ENCODE data around the gene ZBTB12.

ZBTB12 gene

DNA sequence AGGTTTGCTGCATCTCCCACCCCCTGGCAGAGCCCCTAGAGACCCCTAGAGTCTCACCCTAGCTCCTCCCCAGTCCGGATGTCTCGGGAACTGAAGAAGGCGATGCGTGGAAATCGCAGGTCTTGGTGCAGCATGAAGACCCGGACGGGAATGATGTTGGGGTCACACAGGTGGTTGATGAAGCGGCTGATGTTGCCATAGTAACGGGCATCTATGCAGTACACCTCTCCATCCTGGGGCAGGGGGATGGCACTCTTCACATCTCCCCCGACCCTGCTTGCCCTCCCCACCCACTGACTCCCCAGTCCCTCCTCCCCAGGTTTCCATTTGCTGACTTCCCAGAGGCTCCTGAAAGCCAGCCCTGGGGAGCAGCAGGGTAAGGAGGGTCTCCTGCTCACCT is 21.3 kb downstream of the ZBTB12 start:
- no peak overlapping the region for H3K4me3 ChIP-seq (ENCODE audit: control insufficient read depth, low read depth, low read length)

GRCh38 chr6:31879901-31880300 is 22.0 kb downstream of the ZBTB12 start:
- H3K4me3 ChIP-seq (ENCODE audit: control insufficient read depth, low read depth, low read length), result no peak overlapping the region
- TF ChIP-seq CTCF (conservative IDR thresholded peaks at IDR 0.05; ENCODE audit: control insufficient read depth, insufficient read depth, low read depth, low read length), result no peak

More for the DNA sequence above, 21.3 kb downstream of the ZBTB12 start:
- DNase-seq (ENCODE audit: low read depth), result no peak
- no peak for TF ChIP-seq CTCF (conservative IDR thresholded peaks at IDR 0.05; ENCODE audit: control insufficient read depth, insufficient read depth, low read depth, low read length)

GRCh38 chr6:31879143-31879542 is 22.7 kb downstream of the ZBTB12 start:
- H3K4me3 ChIP-seq (ENCODE audit: control insufficient read depth, low read depth, low read length), result no peak overlapping the region
- DNase-seq (ENCODE audit: low read depth), result no peak
- TF ChIP-seq CTCF (conservative IDR thresholded peaks at IDR 0.05; ENCODE audit: control insufficient read depth, insufficient read depth, low read depth, low read length), result no peak

More at GRCh38 chr6:31879901-31880300, 22.0 kb downstream of the ZBTB12 start:
- DNase-seq (ENCODE audit: low read depth), result no peak

DNA sequence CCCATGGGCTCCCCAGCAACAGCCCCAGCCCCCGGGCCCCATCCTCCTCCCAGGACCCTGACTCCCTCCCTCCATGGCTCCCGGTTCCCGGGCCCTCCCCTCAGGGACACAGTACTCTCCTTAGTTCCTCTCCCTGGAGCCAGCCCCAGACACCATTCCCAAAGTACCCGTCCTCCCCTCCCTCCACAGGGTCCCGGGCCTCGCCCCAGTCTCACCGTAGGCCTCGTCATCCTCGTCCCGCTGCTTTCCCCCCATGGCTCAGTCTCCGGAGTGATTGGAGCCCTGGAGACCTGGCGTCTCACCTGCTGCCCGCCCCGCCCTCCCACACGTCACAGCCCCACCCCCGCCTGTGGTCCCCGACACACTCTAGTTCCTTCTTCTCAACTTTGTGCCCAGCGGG is 23.2 kb downstream of the ZBTB12 start, which contains the start of gene SLC44A4:
SLC44A4 (minus strand) TSS at position 272 of the 400 bp plus-strand sequence; CDS start at position 255, 17 bp downstream.
- DNase-seq (ENCODE audit: low read depth), result no peak
- H3K4me3 ChIP-seq (ENCODE audit: control insufficient read depth, low read depth, low read length), result no peak within 1 kb of the TSS
- no peak for TF ChIP-seq CTCF (conservative IDR thresholded peaks at IDR 0.05; ENCODE audit: control insufficient read depth, insufficient read depth, low read depth, low read length)

- DNase-seq (ENCODE audit: low read depth), result no peak
- TF ChIP-seq CTCF (conservative IDR thresholded peaks at IDR 0.05; ENCODE audit: control insufficient read depth, insufficient read depth, low read depth, low read length), result no peak
- no peak overlapping the region for H3K4me3 ChIP-seq (ENCODE audit: control insufficient read depth, low read depth, low read length)
These were observed 23.7 kb downstream of the ZBTB12 start for GRCh38 chr6:31878222-31878621.

DNA sequence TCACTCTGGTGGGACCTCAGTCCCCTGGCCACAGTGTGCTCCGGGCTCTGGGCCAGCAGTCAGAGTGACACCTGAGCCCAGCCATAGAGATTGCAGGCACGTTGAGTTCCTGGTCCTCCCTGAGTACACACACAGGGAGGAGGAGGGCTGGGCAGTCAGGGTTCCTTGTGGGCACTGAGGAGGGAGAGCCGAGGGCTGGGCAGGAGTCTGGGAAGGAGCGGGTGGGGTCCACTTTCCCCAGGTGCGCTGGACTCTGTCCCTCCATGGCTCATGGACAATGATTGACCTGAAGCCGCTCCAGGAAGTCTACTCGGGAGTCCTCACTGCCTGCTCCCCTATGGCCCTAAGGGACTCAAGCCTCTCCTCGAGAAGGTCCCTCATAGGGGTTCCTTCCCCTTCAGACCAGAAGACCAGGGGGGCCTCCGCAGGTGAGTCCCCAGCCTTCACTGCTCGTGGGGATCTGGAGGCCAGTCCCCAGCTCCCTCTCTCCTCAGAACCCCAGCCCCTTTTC is 24.2 kb downstream of the ZBTB12 start:
- H3K4me3 ChIP-seq (ENCODE audit: control insufficient read depth, low read depth, low read length), result no peak overlapping the region
- no peak for DNase-seq (ENCODE audit: low read depth)
- TF ChIP-seq CTCF (conservative IDR thresholded peaks at IDR 0.05; ENCODE audit: control insufficient read depth, insufficient read depth, low read depth, low read length), result no peak

All from fibroblast of mammary gland (primary cell).